Activated naive CD8-positive, alpha-beta T cell treated with anti-CD3 and anti-CD28 coated beads, Interleukin-2, amount 10 ng/mL, durations not matched to agents 7 days and 5 days (primary cell): ENCODE measurements around the gene C9orf50. TPM values are rescaled to one million over a fixed set of nuclear protein-coding genes. Genes with fewer than 3 reads are reported as not detected.

Source experiments
- ATAC-seq: fragments of 150-1000 bp; cut with Tn5 transposase; one replicate; pipeline ENCODE4 v1.10.0; 2021; ENCODE audit warnings: low read depth, moderate library complexity
- POLR2A ChIA-PET: fragments of 350-600 bp; sonication (Branson Sonifier 250); formaldehyde crosslinking; loops from one replicate; lab custom pipeline; 2021; ENCODE audit warnings: antibody characterized with exemption; lab: Charles Lee
- DNase-seq: peaks from one replicate; pipeline ENCODE4 v3.0.0; 2021
- H3K27ac Mint-ChIP-seq: one replicate; pipeline ENCODE4 v1.8.0; 2022; ENCODE audit warnings: mild to moderate bottlenecking, mixed read lengths
- H3K27me3 Mint-ChIP-seq: one replicate; pipeline ENCODE4 v1.8.0; 2022; ENCODE audit warnings: mild to moderate bottlenecking, moderate library complexity, mixed read lengths
- H3K36me3 Mint-ChIP-seq: one replicate; pipeline ENCODE4 v1.8.0; 2021; ENCODE audit warnings: mild to moderate bottlenecking, mixed read lengths
- H3K4me1 Mint-ChIP-seq: one replicate; pipeline ENCODE4 v1.8.0; 2021; ENCODE audit warnings: mixed read lengths
- H3K4me3 Mint-ChIP-seq: one replicate; pipeline ENCODE4 v1.8.0; 2022; ENCODE audit warnings: mild to moderate bottlenecking, moderate library complexity, mixed read lengths
- H3K9me3 Mint-ChIP-seq: one replicate; pipeline ENCODE4 v1.8.0; 2021; ENCODE audit warnings: mixed read lengths
- total RNA-seq, 2 experiments: library from RNA; stranded (reverse); gene quantifications; one replicate each; pipeline ENCODE4 v1.2.3, GENCODE V29; 2021

C9orf50 gene
- total RNA-seq, 2 experiments from 2014 or later = not detected

- peak; percentile 44 for ATAC-seq
- no peaks in the 10 kb centered on the region for H3K36me3 Mint-ChIP-seq
- DNase-seq = peak; percentile 53
- H3K27ac Mint-ChIP-seq = no peak overlapping the region
- H3K4me3 Mint-ChIP-seq = peak overlapping the region; percentile 20
- H3K4me1 Mint-ChIP-seq = peaks cover 16% of the 10 kb centered on the region
- peaks cover 38% of the 10 kb centered on the region for H3K27me3 Mint-ChIP-seq
- H3K9me3 Mint-ChIP-seq = no peaks in the 10 kb centered on the region
- POLR2A ChIA-PET = interaction anchor here (1.5 kb wide), 1 partner anchor 477 kb away, joined by 3 read pairs; no protein-coding TSS in a partner anchor
Observed at GRCh38 chr9:129619787-129620668, 873 bp downstream of the C9orf50 start.

GRCh38 chr9:129617167-129617566, 3.7 kb downstream of the C9orf50 start:
- Mint-ChIP-seq H3K4me3 (no peak overlapping the region), H3K27ac (no peak overlapping the region)
- no peak for DNase-seq

GRCh38 chr9:129615407-129616285, 5.3 kb downstream of the C9orf50 start:
- H3K4me1 Mint-ChIP-seq = peaks cover 6% of the 10 kb centered on the region
- no peaks in the 10 kb centered on the region for H3K36me3 Mint-ChIP-seq
- DNase-seq = no peak
- H3K27me3 Mint-ChIP-seq = peaks cover 20% of the 10 kb centered on the region
- H3K9me3 Mint-ChIP-seq = no peaks in the 10 kb centered on the region
- no peak overlapping the region for H3K4me3 Mint-ChIP-seq
- no peak for ATAC-seq
- H3K27ac Mint-ChIP-seq = no peak overlapping the region
- POLR2A ChIA-PET = no interaction called here

More at GRCh38 chr9:129617167-129617566, 3.7 kb downstream of the C9orf50 start:
- Mint-ChIP-seq H3K4me1 (peaks cover 3% of the 10 kb centered on the region), H3K27me3 (peaks cover 34% of the 10 kb centered on the region), H3K36me3 (no peaks in the 10 kb centered on the region), H3K9me3 (no peaks in the 10 kb centered on the region)
- POLR2A ChIA-PET = no interaction called here
- no peak for ATAC-seq

- no peak overlapping the region for H3K4me3 Mint-ChIP-seq
- H3K27me3 Mint-ChIP-seq = peaks cover 20% of the 10 kb centered on the region
- H3K27ac Mint-ChIP-seq = no peak overlapping the region
- ATAC-seq = no peak
- no peak for DNase-seq
- H3K36me3 Mint-ChIP-seq = no peaks in the 10 kb centered on the region
- no peaks in the 10 kb centered on the region for H3K9me3 Mint-ChIP-seq
- H3K4me1 Mint-ChIP-seq = peaks cover 6% of the 10 kb centered on the region
- POLR2A ChIA-PET = no interaction called here
Observed at GRCh38 chr9:129614932-129615331, 6.0 kb downstream of the C9orf50 start.

- H3K4me1 Mint-ChIP-seq = peaks cover 9% of the 10 kb centered on the region
- no peak for ATAC-seq
- H3K27me3 Mint-ChIP-seq = peaks cover 14% of the 10 kb centered on the region
- H3K36me3 Mint-ChIP-seq = no peaks in the 10 kb centered on the region
- H3K27ac Mint-ChIP-seq = no peak overlapping the region
- H3K9me3 Mint-ChIP-seq = no peaks in the 10 kb centered on the region
- POLR2A ChIA-PET = no interaction called here
- no peak for DNase-seq
- H3K4me3 Mint-ChIP-seq = no peak overlapping the region
Observed at GRCh38 chr9:129613520-129614175, 7.3 kb downstream of the C9orf50 start.

GRCh38 chr9:129612815-129613519, 7.9 kb downstream of the C9orf50 start:
- Mint-ChIP-seq H3K36me3 (no peaks in the 10 kb centered on the region), H3K27ac (no peak overlapping the region), H3K4me3 (no peak overlapping the region), H3K4me1 (peaks cover 10% of the 10 kb centered on the region), H3K27me3 (peaks cover 11% of the 10 kb centered on the region), H3K9me3 (no peaks in the 10 kb centered on the region)
- DNase-seq = no peak
- POLR2A ChIA-PET = no interaction called here
- no peak for ATAC-seq

- DNase-seq (no peak), ATAC-seq (no peak)
- H3K9me3 Mint-ChIP-seq = no peaks in the 10 kb centered on the region
- H3K27ac Mint-ChIP-seq = no peak overlapping the region
- H3K27me3 Mint-ChIP-seq = peaks cover 7% of the 10 kb centered on the region
- H3K4me3 Mint-ChIP-seq = no peak overlapping the region
- peaks cover 16% of the 10 kb centered on the region for H3K4me1 Mint-ChIP-seq
- H3K36me3 Mint-ChIP-seq = no peaks in the 10 kb centered on the region
- POLR2A ChIA-PET = interaction anchor here (1.6 kb wide), 1 partner anchor 14 kb away, joined by 4 read pairs; the partner anchor contains the start of gene NTMT1
Observed at GRCh38 chr9:129612123-129612522, 8.8 kb downstream of the C9orf50 start.

GRCh38 chr9:129611307-129611800, 9.5 kb downstream of the C9orf50 start:
- peaks cover 20% of the 10 kb centered on the region for H3K4me1 Mint-ChIP-seq
- H3K27ac Mint-ChIP-seq = peak overlapping the region; percentile 79
- no peak for DNase-seq
- H3K4me3 Mint-ChIP-seq = no peak overlapping the region
- no peak for ATAC-seq
- no peaks in the 10 kb centered on the region for H3K36me3 Mint-ChIP-seq
- POLR2A ChIA-PET = interaction anchor here (0.5 to 1.6 kb wide), 5 partner anchors 13 to 811 kb away, joined by 3 to 4 read pairs (median 4); partner anchors contain the start of gene NTMT1
- H3K9me3 Mint-ChIP-seq = no peaks in the 10 kb centered on the region
- H3K27me3 Mint-ChIP-seq = peaks cover 3% of the 10 kb centered on the region

- no peaks in the 10 kb centered on the region for H3K36me3 Mint-ChIP-seq
- DNase-seq = peak; percentile 83
- POLR2A ChIA-PET = interaction anchor here (0.5 to 1.6 kb wide), 5 partner anchors 13 to 810 kb away, joined by 3 to 4 read pairs (median 4); partner anchors contain the start of gene NTMT1
- peaks cover 2% of the 10 kb centered on the region for H3K27me3 Mint-ChIP-seq
- H3K4me3 Mint-ChIP-seq = peak overlapping the region; percentile 78
- H3K27ac Mint-ChIP-seq = peak overlapping the region; percentile 79
- no peaks in the 10 kb centered on the region for H3K9me3 Mint-ChIP-seq
- ATAC-seq = peak; percentile 63
- H3K4me1 Mint-ChIP-seq = peaks cover 25% of the 10 kb centered on the region
Observed at GRCh38 chr9:129610473-129611306, 10.2 kb downstream of the C9orf50 start.

GRCh38 chr9:129610213-129610472, 10.8 kb downstream of the C9orf50 start:
- peak overlapping the region; percentile 78 for H3K4me3 Mint-ChIP-seq
- no peaks in the 10 kb centered on the region for H3K9me3 Mint-ChIP-seq
- ATAC-seq (no peak), DNase-seq (no peak)
- no peaks in the 10 kb centered on the region for H3K36me3 Mint-ChIP-seq
- POLR2A ChIA-PET = no interaction called here
- peaks cover 2% of the 10 kb centered on the region for H3K27me3 Mint-ChIP-seq
- H3K27ac Mint-ChIP-seq = no peak overlapping the region
- H3K4me1 Mint-ChIP-seq = peaks cover 25% of the 10 kb centered on the region

GRCh38 chr9:129609486-129610212, 11.3 kb downstream of the C9orf50 start:
- Mint-ChIP-seq H3K36me3 (no peaks in the 10 kb centered on the region), H3K27ac (peak overlapping the region; percentile 94), H3K27me3 (peaks cover 2% of the 10 kb centered on the region), H3K4me3 (peak overlapping the region; percentile 91), H3K9me3 (no peaks in the 10 kb centered on the region), H3K4me1 (peaks cover 29% of the 10 kb centered on the region)
- DNase-seq = peak; percentile 67
- POLR2A ChIA-PET = interaction anchor here (0.6 to 1.7 kb wide), 5 partner anchors 16 to 463 kb away, joined by 3 to 7 read pairs (median 4); partner anchors contain the start of genes IER5L and NTMT1
- ATAC-seq = peak; percentile 19
